Right atrium auricular region (tissue), 2 donors: Measurements from ENCODE around the gene ACSM3. TPM values are rescaled to one million over a fixed set of nuclear protein-coding genes. Genes with fewer than 3 reads are reported as not detected.
"Not testable (repeated sequence)": the region's sequence is repeated elsewhere in the genome, so short reads cannot be mapped to it uniquely, and the experiment has no call there.

Experiments
- DNase-seq: peaks from one replicate; pipeline ENCODE4 v3.0.0-alpha.2; 2019; ENCODE audit warnings: low spot score
- H3K27ac ChIP-seq, 2 donors: fragments of 200-600 bp; sonication (generic); 1 replicate in 1 of 2; 2 replicates in 1 of 2; pipeline ENCODE4 v1.5.1; 2016 to 2019
- H3K27me3 ChIP-seq, 2 donors: fragments of 200-600 bp; sonication (generic); one replicate each; pipeline versions ENCODE4 v1.5.1 to v1.6.0; 2017 to 2019
- H3K36me3 ChIP-seq: fragments of 200-600 bp; sonication (generic); one replicate; pipeline ENCODE4 v1.5.1; 2016
- H3K4me1 ChIP-seq, 2 donors: fragments of 200-600 bp; sonication (generic); one replicate each; pipeline versions ENCODE4 v1.5.1 to v1.6.0; 2017 to 2019
- H3K4me3 ChIP-seq, 2 donors: fragments of 200-600 bp; sonication (generic); 1 replicate in 1 of 2; 2 replicates in 1 of 2; pipeline ENCODE4 v1.5.1; 2017 to 2019; ENCODE audit warnings: mild to moderate bottlenecking in 1 of 2, moderate library complexity in 1 of 2
- H3K9me3 ChIP-seq, 2 donors: fragments of 200-600 bp; sonication (generic); one replicate each; pipeline ENCODE4 v1.5.1; 2019
- CTCF ChIP-seq, 2 donors: fragments of 200-600 bp; sonication (generic); IDR thresholded peaks; one replicate each; pipeline ENCODE4 v1.5.1; 2019; ENCODE audit warnings: antibody characterized with exemption in 2 of 2
- total RNA-seq, 2 donors: library from RNA; depleted of rRNA; stranded (reverse); fragments of >200 nt; gene quantifications; one replicate each; pipeline ENCODE4 v1.1.0, GENCODE V29; 2016

The ACSM3 gene
- total RNA-seq, 2 donors from 2014 or later: 15.8 to 27.0 TPM

- Histone ChIP-seq H3K36me3 (no peaks in the 10 kb centered on the region), H3K27me3 (no peaks in the 10 kb centered on the region), H3K9me3 (no peaks in the 10 kb centered on the region), H3K4me3 (no peak overlapping the region), H3K4me1 (no peaks in the 10 kb centered on the region), H3K27ac (no peak overlapping the region)
- no peak for TF ChIP-seq CTCF (IDR thresholded peaks at IDR 0.05)
- no peak for DNase-seq
Measured at GRCh38 chr16:20749474-20749873, 14.3 kb upstream of the ACSM3 start.

GRCh38 chr16:20750558-20750957 lies 13.3 kb upstream of the ACSM3 start:
- Histone ChIP-seq H3K27ac (no peak overlapping the region), H3K36me3 (no peaks in the 10 kb centered on the region), H3K9me3 (no peaks in the 10 kb centered on the region), H3K4me3 (no peak overlapping the region), H3K4me1 (no peaks in the 10 kb centered on the region), H3K27me3 (no peaks in the 10 kb centered on the region)
- TF ChIP-seq CTCF (IDR thresholded peaks at IDR 0.05): no peak
- DNase-seq: no peak

- no peaks in the 10 kb centered on the region for H3K9me3 ChIP-seq
- TF ChIP-seq CTCF (IDR thresholded peaks at IDR 0.05): no peak
- H3K27me3 ChIP-seq: no peaks in the 10 kb centered on the region
- H3K36me3 ChIP-seq: no peaks in the 10 kb centered on the region
- no peaks in the 10 kb centered on the region for H3K4me1 ChIP-seq
- no peak for DNase-seq
- no peak overlapping the region for H3K27ac ChIP-seq
- no peak overlapping the region for H3K4me3 ChIP-seq
Measured at GRCh38 chr16:20753727-20754126, 10.1 kb upstream of the ACSM3 start.

GRCh38 chr16:20755238-20755637 lies 8.6 kb upstream of the ACSM3 start:
- H3K36me3 ChIP-seq: no peaks in the 10 kb centered on the region
- DNase-seq: no peak
- H3K27me3 ChIP-seq: no peaks in the 10 kb centered on the region
- no peaks in the 10 kb centered on the region for H3K4me1 ChIP-seq
- H3K9me3 ChIP-seq: no peaks in the 10 kb centered on the region
- H3K4me3 ChIP-seq: no peak overlapping the region
- no peak for TF ChIP-seq CTCF (IDR thresholded peaks at IDR 0.05)
- H3K27ac ChIP-seq: no peak overlapping the region

- not testable (repeated sequence) for H3K27me3 ChIP-seq, H3K27ac ChIP-seq, H3K4me3 ChIP-seq, H3K9me3 ChIP-seq, H3K4me1 ChIP-seq, DNase-seq, H3K36me3 ChIP-seq
Measured at GRCh38 chr16:20755799-20756198, 8.0 kb upstream of the ACSM3 start.

- H3K9me3 ChIP-seq: peaks cover 0 to 5% of the 10 kb centered on the region in 2 donors
- H3K27me3 ChIP-seq: no peaks in the 10 kb centered on the region
- H3K4me3 ChIP-seq: no peak overlapping the region
- no peak overlapping the region for H3K27ac ChIP-seq
- TF ChIP-seq CTCF (IDR thresholded peaks at IDR 0.05): no peak
- no peaks in the 10 kb centered on the region for H3K36me3 ChIP-seq
- no peaks in the 10 kb centered on the region for H3K4me1 ChIP-seq
- DNase-seq: no peak
Measured at GRCh38 chr16:20760346-20760745, 3.5 kb upstream of the ACSM3 start.
